Measurements from ENCODE around the gene GIPC1.
"Not testable (repeated sequence)": the region's sequence is repeated elsewhere in the genome, so short reads cannot be mapped to it uniquely, and the experiment has no call there.

The GIPC1 gene

GRCh38 chr19:14463747-14464146 lies 32.2 kb downstream of the GIPC1 start:
- no peak overlapping the region for H3K9ac ChIP-seq (ENCODE audit: low read length in 2 of 2)
- H3K9me3 ChIP-seq (ENCODE audit: control insufficient read depth in 2 of 2, low read length in 2 of 2): no peaks in the 10 kb centered on the region
- no peaks in the 10 kb centered on the region for H3K27me3 ChIP-seq (ENCODE audit: control insufficient read depth in 1 of 2, insufficient read depth in 2 of 2, low read length in 2 of 2)
- H3K36me3 ChIP-seq (ENCODE audit: control insufficient read depth in 2 of 2, insufficient read depth in 2 of 2, low read length in 2 of 2): peaks cover 38 to 41% of the 10 kb centered on the region in 2 donors
- H3K4me1 ChIP-seq (ENCODE audit: control insufficient read depth, insufficient read depth, low read length): no peaks in the 10 kb centered on the region
- no peak overlapping the region for H3K27ac ChIP-seq (ENCODE audit: low read length)
- no peak overlapping the region for H3K4me3 ChIP-seq (ENCODE audit: low read length in 2 of 2)

- not testable (repeated sequence) for H3K4me1 ChIP-seq (ENCODE audit: control insufficient read depth, insufficient read depth, low read length); H3K4me3 ChIP-seq (ENCODE audit: low read length in 2 of 2); H3K27ac ChIP-seq (ENCODE audit: low read length); H3K9me3 ChIP-seq (ENCODE audit: control insufficient read depth in 2 of 2, low read length in 2 of 2); H3K27me3 ChIP-seq (ENCODE audit: control insufficient read depth in 1 of 2, insufficient read depth in 2 of 2, low read length in 2 of 2); H3K9ac ChIP-seq (ENCODE audit: low read length in 2 of 2)
- peaks cover 31 to 36% of the 10 kb centered on the region in 2 donors for H3K36me3 ChIP-seq (ENCODE audit: control insufficient read depth in 2 of 2, insufficient read depth in 2 of 2, low read length in 2 of 2)
Observed at GRCh38 chr19:14462401-14462800, 33.5 kb downstream of the GIPC1 start.

- no peaks in the 10 kb centered on the region for H3K9me3 ChIP-seq (ENCODE audit: control insufficient read depth in 2 of 2, low read length in 2 of 2)
- H3K9ac ChIP-seq (ENCODE audit: low read length in 2 of 2): no peak overlapping the region
- H3K27me3 ChIP-seq (ENCODE audit: control insufficient read depth in 1 of 2, insufficient read depth in 2 of 2, low read length in 2 of 2): no peaks in the 10 kb centered on the region
- no peak overlapping the region for H3K27ac ChIP-seq (ENCODE audit: low read length)
- peaks cover 31 to 36% of the 10 kb centered on the region in 2 donors for H3K36me3 ChIP-seq (ENCODE audit: control insufficient read depth in 2 of 2, insufficient read depth in 2 of 2, low read length in 2 of 2)
- no peak overlapping the region for H3K4me3 ChIP-seq (ENCODE audit: low read length in 2 of 2)
- no peaks in the 10 kb centered on the region for H3K4me1 ChIP-seq (ENCODE audit: control insufficient read depth, insufficient read depth, low read length)
Observed at GRCh38 chr19:14460935-14461334, 35.0 kb downstream of the GIPC1 start.

- Histone ChIP-seq H3K27me3 (ENCODE audit: control insufficient read depth in 1 of 2, insufficient read depth in 2 of 2, low read length in 2 of 2) (no peaks in the 10 kb centered on the region), H3K27ac (ENCODE audit: low read length) (no peak overlapping the region), H3K4me3 (ENCODE audit: low read length in 2 of 2) (no peak overlapping the region), H3K9ac (ENCODE audit: low read length in 2 of 2) (no peak overlapping the region), H3K9me3 (ENCODE audit: control insufficient read depth in 2 of 2, low read length in 2 of 2) (no peaks in the 10 kb centered on the region), H3K4me1 (ENCODE audit: control insufficient read depth, insufficient read depth, low read length) (no peaks in the 10 kb centered on the region), H3K36me3 (ENCODE audit: control insufficient read depth in 2 of 2, insufficient read depth in 2 of 2, low read length in 2 of 2) (peaks cover 27 to 28% of the 10 kb centered on the region in 2 donors)
Observed at GRCh38 chr19:14459703-14460102, 36.2 kb downstream of the GIPC1 start.

GRCh38 chr19:14452303-14452702 lies 43.6 kb downstream of the GIPC1 start:
- H3K9ac ChIP-seq (ENCODE audit: low read length in 2 of 2); H3K27ac ChIP-seq (ENCODE audit: low read length); H3K9me3 ChIP-seq (ENCODE audit: control insufficient read depth in 2 of 2, low read length in 2 of 2); H3K27me3 ChIP-seq (ENCODE audit: control insufficient read depth in 1 of 2, insufficient read depth in 2 of 2, low read length in 2 of 2); H3K4me3 ChIP-seq (ENCODE audit: low read length in 2 of 2); H3K4me1 ChIP-seq (ENCODE audit: control insufficient read depth, insufficient read depth, low read length): not testable (repeated sequence)
- H3K36me3 ChIP-seq (ENCODE audit: control insufficient read depth in 2 of 2, insufficient read depth in 2 of 2, low read length in 2 of 2): peaks cover 23 to 28% of the 10 kb centered on the region in 2 donors

- no peak overlapping the region for H3K9ac ChIP-seq (ENCODE audit: low read length in 2 of 2)
- H3K36me3 ChIP-seq (ENCODE audit: control insufficient read depth in 2 of 2, insufficient read depth in 2 of 2, low read length in 2 of 2): peaks cover 36 to 42% of the 10 kb centered on the region in 2 donors
- no peaks in the 10 kb centered on the region for H3K9me3 ChIP-seq (ENCODE audit: control insufficient read depth in 2 of 2, low read length in 2 of 2)
- no peak overlapping the region for H3K4me3 ChIP-seq (ENCODE audit: low read length in 2 of 2)
- no peaks in the 10 kb centered on the region for H3K4me1 ChIP-seq (ENCODE audit: control insufficient read depth, insufficient read depth, low read length)
- H3K27ac ChIP-seq (ENCODE audit: low read length): no peak overlapping the region
- H3K27me3 ChIP-seq (ENCODE audit: control insufficient read depth in 1 of 2, insufficient read depth in 2 of 2, low read length in 2 of 2): no peaks in the 10 kb centered on the region
Observed at GRCh38 chr19:14450876-14451275, 45.1 kb downstream of the GIPC1 start.

GRCh38 chr19:14450168-14450874 lies 45.6 kb downstream of the GIPC1 start:
- Histone ChIP-seq H3K27me3 (ENCODE audit: control insufficient read depth in 1 of 2, insufficient read depth in 2 of 2, low read length in 2 of 2) (no peaks in the 10 kb centered on the region), H3K36me3 (ENCODE audit: control insufficient read depth in 2 of 2, insufficient read depth in 2 of 2, low read length in 2 of 2) (peaks cover 36 to 42% of the 10 kb centered on the region in 2 donors), H3K9me3 (ENCODE audit: control insufficient read depth in 2 of 2, low read length in 2 of 2) (no peaks in the 10 kb centered on the region), H3K4me1 (ENCODE audit: control insufficient read depth, insufficient read depth, low read length) (no peaks in the 10 kb centered on the region), H3K9ac (ENCODE audit: low read length in 2 of 2) (no peak overlapping the region), H3K27ac (ENCODE audit: low read length) (no peak overlapping the region), H3K4me3 (ENCODE audit: low read length in 2 of 2) (no peak overlapping the region)

GRCh38 chr19:14449321-14449720 lies 46.6 kb downstream of the GIPC1 start:
- H3K27me3 ChIP-seq (ENCODE audit: control insufficient read depth in 1 of 2, insufficient read depth in 2 of 2, low read length in 2 of 2): no peaks in the 10 kb centered on the region
- H3K27ac ChIP-seq (ENCODE audit: low read length): no peak overlapping the region
- no peak overlapping the region for H3K4me3 ChIP-seq (ENCODE audit: low read length in 2 of 2)
- no peak overlapping the region for H3K9ac ChIP-seq (ENCODE audit: low read length in 2 of 2)
- H3K9me3 ChIP-seq (ENCODE audit: control insufficient read depth in 2 of 2, low read length in 2 of 2): no peaks in the 10 kb centered on the region
- H3K36me3 ChIP-seq (ENCODE audit: control insufficient read depth in 2 of 2, insufficient read depth in 2 of 2, low read length in 2 of 2): peaks cover 40 to 44% of the 10 kb centered on the region in 2 donors
- H3K4me1 ChIP-seq (ENCODE audit: control insufficient read depth, insufficient read depth, low read length): no peaks in the 10 kb centered on the region

GRCh38 chr19:14446336-14447036 lies 49.4 kb downstream of the GIPC1 start:
- no peaks in the 10 kb centered on the region for H3K9me3 ChIP-seq (ENCODE audit: control insufficient read depth in 2 of 2, low read length in 2 of 2)
- H3K27ac ChIP-seq (ENCODE audit: low read length): no peak overlapping the region
- H3K36me3 ChIP-seq (ENCODE audit: control insufficient read depth in 2 of 2, insufficient read depth in 2 of 2, low read length in 2 of 2): peaks cover 56 to 62% of the 10 kb centered on the region in 2 donors
- no peak overlapping the region for H3K9ac ChIP-seq (ENCODE audit: low read length in 2 of 2)
- no peak overlapping the region for H3K4me3 ChIP-seq (ENCODE audit: low read length in 2 of 2)
- H3K27me3 ChIP-seq (ENCODE audit: control insufficient read depth in 1 of 2, insufficient read depth in 2 of 2, low read length in 2 of 2): no peaks in the 10 kb centered on the region
- H3K4me1 ChIP-seq (ENCODE audit: control insufficient read depth, insufficient read depth, low read length): peaks cover 3% of the 10 kb centered on the region

GRCh38 chr19:14443632-14444216 lies 52.2 kb downstream of the GIPC1 start:
- H3K4me1 ChIP-seq (ENCODE audit: control insufficient read depth, insufficient read depth, low read length): peaks cover 7% of the 10 kb centered on the region
- H3K9ac ChIP-seq (ENCODE audit: low read length in 2 of 2): no peak overlapping the region
- no peak overlapping the region for H3K27ac ChIP-seq (ENCODE audit: low read length)
- peaks cover 44 to 48% of the 10 kb centered on the region in 2 donors for H3K36me3 ChIP-seq (ENCODE audit: control insufficient read depth in 2 of 2, insufficient read depth in 2 of 2, low read length in 2 of 2)
- H3K9me3 ChIP-seq (ENCODE audit: control insufficient read depth in 2 of 2, low read length in 2 of 2): no peaks in the 10 kb centered on the region
- H3K27me3 ChIP-seq (ENCODE audit: control insufficient read depth in 1 of 2, insufficient read depth in 2 of 2, low read length in 2 of 2): no peaks in the 10 kb centered on the region
- H3K4me3 ChIP-seq (ENCODE audit: low read length in 2 of 2): no peak overlapping the region
